Neuronal stem cell (in vitro differentiated cells): ENCODE measurements around the gene ZMYM2.
"Not testable (repeated sequence)": the region's sequence is repeated elsewhere in the genome, so short reads cannot be mapped to it uniquely, and the experiment has no call there.

Experiments used
- DNase-seq: peaks from one replicate; pipeline ENCODE4 v3.0.0-alpha.2; 2013; ENCODE audit warnings: low spot score
- H2AFZ ChIP-seq: one replicate; pipeline ENCODE4 v1.6.1; 2013; ENCODE audit warnings: mild to moderate bottlenecking, low read length, inconsistent platforms
- H2AK5ac ChIP-seq: 2 replicates; pipeline ENCODE4 v1.6.1; 2013; ENCODE audit warnings: low read depth, mild to moderate bottlenecking, inconsistent platforms, low read length, moderate library complexity, mixed read lengths
- H2BK120ac ChIP-seq: 2 replicates; pipeline ENCODE4 v1.6.1; 2013; ENCODE audit warnings: low read depth, mild to moderate bottlenecking, inconsistent platforms, low read length, moderate library complexity, mixed read lengths
- H2BK12ac ChIP-seq: one replicate; pipeline ENCODE4 v1.6.1; 2013; ENCODE audit warnings: low read length, inconsistent platforms
- H2BK15ac ChIP-seq: 2 replicates; pipeline ENCODE4 v1.6.1; 2013; ENCODE audit warnings: mild to moderate bottlenecking, low read length, inconsistent platforms, mixed read lengths
- H2BK5ac ChIP-seq: one replicate; pipeline ENCODE4 v1.6.1; 2013; ENCODE audit warnings: inconsistent platforms, mild to moderate bottlenecking, low read length, moderate library complexity
- H3K14ac ChIP-seq: one replicate; pipeline ENCODE4 v1.6.1; 2013; ENCODE audit warnings: low read length, inconsistent platforms
- H3K18ac ChIP-seq: 2 replicates; pipeline ENCODE4 v1.6.1; 2013; ENCODE audit warnings: low read length, inconsistent platforms
- H3K23ac ChIP-seq: 2 replicates; pipeline ENCODE4 v1.6.1; 2013; ENCODE audit warnings: low read depth, mild to moderate bottlenecking, mixed read lengths, low read length, inconsistent platforms; ENCODE audit not compliant: poor library complexity
- H3K27ac ChIP-seq: replicated peaks from 3 replicates; pipeline ENCODE4 v1.5.1; 2013; ENCODE audit warnings: low read length, inconsistent platforms
- H3K27me3 ChIP-seq, 3 experiments: 2 replicates each; pipeline ENCODE4 v1.6.1; 2013; ENCODE audit warnings: low read length in 3 of 3, mild to moderate bottlenecking in 2 of 3, inconsistent platforms in 1 of 3, low read depth in 1 of 3, mixed read lengths in 1 of 3, moderate library complexity in 1 of 3; ENCODE audit not compliant: control insufficient read depth in 3 of 3, insufficient read depth in 3 of 3
- H3K36me3 ChIP-seq, 2 donors: replicated peaks in 1 of 2; 2 replicates each; pipeline ENCODE4 v1.6.1; 2013; ENCODE audit warnings: low read length in 2 of 2; ENCODE audit not compliant: control insufficient read depth in 2 of 2, insufficient read depth in 2 of 2
- H3K4ac ChIP-seq: 2 replicates; pipeline ENCODE4 v1.6.1; 2013; ENCODE audit warnings: inconsistent platforms, mild to moderate bottlenecking, low read length, moderate library complexity
- H3K4me1 ChIP-seq, 2 donors: 1 replicate in 1 of 2; 2 replicates in 1 of 2; pipeline ENCODE4 v1.6.1; 2013; ENCODE audit warnings: low read length in 2 of 2, low read depth in 1 of 2; ENCODE audit not compliant: control insufficient read depth in 2 of 2, insufficient read depth in 1 of 2
- H3K4me2 ChIP-seq: one replicate; pipeline ENCODE4 v1.6.1; 2013; ENCODE audit warnings: mild to moderate bottlenecking, low read length, inconsistent platforms; ENCODE audit not compliant: insufficient read depth, poor library complexity, severe bottlenecking
- H3K4me3 ChIP-seq, 2 donors: 2 replicates each; pipeline ENCODE4 v1.5.1; 2013; ENCODE audit warnings: low read length in 2 of 2, mild to moderate bottlenecking in 2 of 2, inconsistent platforms in 1 of 2, moderate library complexity in 1 of 2
- H3K79me1 ChIP-seq: one replicate; pipeline ENCODE4 v1.6.1; 2013; ENCODE audit warnings: low read depth, mild to moderate bottlenecking, inconsistent platforms, low read length, moderate library complexity
- H3K9ac ChIP-seq: one replicate; pipeline ENCODE4 v1.6.1; 2013; ENCODE audit warnings: mild to moderate bottlenecking, low read depth, low read length, inconsistent platforms; ENCODE audit not compliant: poor library complexity
- H3K9me3 ChIP-seq, 2 donors: replicated peaks in 1 of 2; 2 replicates each; pipeline versions ENCODE3 to v1.6.1; 2013; ENCODE audit warnings: low read length in 2 of 2, mild to moderate bottlenecking in 2 of 2, inconsistent platforms in 1 of 2, low read depth in 1 of 2, mixed read lengths in 1 of 2, moderate library complexity in 1 of 2; ENCODE audit not compliant: control insufficient read depth in 2 of 2, insufficient read depth in 1 of 2
- H4K8ac ChIP-seq: one replicate; pipeline ENCODE4 v1.6.1; 2013; ENCODE audit warnings: low read depth, mild to moderate bottlenecking, inconsistent platforms, low read length, moderate library complexity
- H4K91ac ChIP-seq: one replicate; pipeline ENCODE4 v1.6.1; 2013; ENCODE audit warnings: low read length, low read depth, mild to moderate bottlenecking, inconsistent platforms; ENCODE audit not compliant: poor library complexity
- WGBS, 2 donors: extraction: QIAGEN DNeasy Blood & Tissue Kit; methylation state at CpG; one replicate each; pipeline ENCODE4 v1.1.7; 2013; ENCODE audit warnings: missing lambda C conversion rate in 2 of 2, mixed read lengths in 1 of 2; ENCODE audit not compliant: insufficient read length in 2 of 2, insufficient replicate concordance in 1 of 2; ENCODE audit errors: extremely low coverage in 2 of 2; 5-methylcytosine and 5-hydroxymethylcytosine counted together

The ZMYM2 gene

GRCh38 chr13:20033486-20033885 is 75.0 kb downstream of the ZMYM2 start:
- H3K4ac ChIP-seq: no peak overlapping the region
- H4K8ac ChIP-seq: no peak overlapping the region
- no peak overlapping the region for H2BK15ac ChIP-seq
- no peak overlapping the region for H3K9ac ChIP-seq
- no peak overlapping the region for H3K23ac ChIP-seq
- H2BK120ac ChIP-seq: no peak overlapping the region
- no peak overlapping the region for H2AFZ ChIP-seq
- H2BK5ac ChIP-seq: no peak overlapping the region
- H3K4me3 ChIP-seq: no peak overlapping the region
- peaks cover 15 to 92% of the 10 kb centered on the region in 2 donors for H3K36me3 ChIP-seq
- H3K27ac ChIP-seq: no peak overlapping the region
- H4K91ac ChIP-seq: no peak overlapping the region
- no peaks in the 10 kb centered on the region for H3K27me3 ChIP-seq
- peaks cover 0 to 5% of the 10 kb centered on the region in 2 donors for H3K9me3 ChIP-seq
- no peak overlapping the region for H2AK5ac ChIP-seq
- no peaks in the 10 kb centered on the region for H3K4me1 ChIP-seq
- WGBS, 2 donors: no CpG with 5 or more reads among the region's 1 CpG
- no peak for DNase-seq
- H2BK12ac ChIP-seq: no peak overlapping the region
- no peak overlapping the region for H3K14ac ChIP-seq
- no peak overlapping the region for H3K18ac ChIP-seq
- H3K4me2 ChIP-seq: no peak overlapping the region
- no peaks in the 10 kb centered on the region for H3K79me1 ChIP-seq

GRCh38 chr13:20035130-20035529 is 76.6 kb downstream of the ZMYM2 start:
- H2BK12ac ChIP-seq: no peak overlapping the region
- H2BK5ac ChIP-seq: no peak overlapping the region
- H2AFZ ChIP-seq: no peak overlapping the region
- no peak overlapping the region for H4K8ac ChIP-seq
- no peak overlapping the region for H3K4ac ChIP-seq
- H3K9ac ChIP-seq: no peak overlapping the region
- no peak overlapping the region for H3K27ac ChIP-seq
- no peak overlapping the region for H2AK5ac ChIP-seq
- no peak overlapping the region for H2BK120ac ChIP-seq
- no peaks in the 10 kb centered on the region for H3K27me3 ChIP-seq
- no CpG with 5 or more reads among the region's 4 CpGs for WGBS, 2 donors
- peaks cover 0 to 10% of the 10 kb centered on the region in 2 donors for H3K9me3 ChIP-seq
- no peak overlapping the region for H4K91ac ChIP-seq
- H3K18ac ChIP-seq: no peak overlapping the region
- no peak overlapping the region for H2BK15ac ChIP-seq
- no peak overlapping the region for H3K14ac ChIP-seq
- no peak for DNase-seq
- no peaks in the 10 kb centered on the region for H3K4me1 ChIP-seq
- peaks cover 20 to 90% of the 10 kb centered on the region in 2 donors for H3K36me3 ChIP-seq
- H3K4me3 ChIP-seq: no peak overlapping the region
- H3K4me2 ChIP-seq: no peak overlapping the region
- H3K23ac ChIP-seq: no peak overlapping the region
- H3K79me1 ChIP-seq: peaks cover 1% of the 10 kb centered on the region

- H3K23ac ChIP-seq: no peak overlapping the region
- no peaks in the 10 kb centered on the region for H3K27me3 ChIP-seq
- peaks cover 0 to 18% of the 10 kb centered on the region in 2 donors for H3K9me3 ChIP-seq
- H3K4me1 ChIP-seq: no peaks in the 10 kb centered on the region
- no peak overlapping the region for H2BK5ac ChIP-seq
- H2BK15ac ChIP-seq: no peak overlapping the region
- peaks cover 1% of the 10 kb centered on the region for H3K79me1 ChIP-seq
- no peak overlapping the region for H3K4me2 ChIP-seq
- H3K18ac ChIP-seq: no peak overlapping the region
- no peak overlapping the region for H2AK5ac ChIP-seq
- no peak overlapping the region for H3K27ac ChIP-seq
- no peak overlapping the region for H3K14ac ChIP-seq
- H3K9ac ChIP-seq: no peak overlapping the region
- no peak overlapping the region for H2AFZ ChIP-seq
- no peak overlapping the region for H2BK12ac ChIP-seq
- H4K8ac ChIP-seq: no peak overlapping the region
- H3K4me3 ChIP-seq: no peak overlapping the region
- no peak for DNase-seq
- no peak overlapping the region for H2BK120ac ChIP-seq
- peaks cover 21 to 96% of the 10 kb centered on the region in 2 donors for H3K36me3 ChIP-seq
- no peak overlapping the region for H3K4ac ChIP-seq
- H4K91ac ChIP-seq: no peak overlapping the region
Measured at GRCh38 chr13:20037908-20038307, 79.4 kb downstream of the ZMYM2 start.

- no CpG with 5 or more reads among the region's 4 CpGs for WGBS, 2 donors
- not testable (repeated sequence) for H4K8ac ChIP-seq, H3K27ac ChIP-seq, H4K91ac ChIP-seq, H3K18ac ChIP-seq, H2BK15ac ChIP-seq, H3K4me1 ChIP-seq, H2BK12ac ChIP-seq, H3K4me2 ChIP-seq, H3K4me3 ChIP-seq, H3K9ac ChIP-seq, H3K4ac ChIP-seq, H2AK5ac ChIP-seq, DNase-seq, H2BK120ac ChIP-seq, H3K23ac ChIP-seq, H2BK5ac ChIP-seq, H3K14ac ChIP-seq, H3K79me1 ChIP-seq, H3K27me3 ChIP-seq, H2AFZ ChIP-seq
- peaks cover 0 to 18% of the 10 kb centered on the region in 2 donors for H3K9me3 ChIP-seq
- H3K36me3 ChIP-seq: peaks cover 29 to 86% of the 10 kb centered on the region in 2 donors
Measured at GRCh38 chr13:20042603-20043002, 84.1 kb downstream of the ZMYM2 start.
